SU-DHL-6 (cell line): ENCODE results near the gene AKAP6.

ENCODE experiments used
- H2AFZ ChIP-seq: fragments of 200-600 bp; sonication (generic); 2 replicates; pipeline ENCODE4 v1.6.1; 2014; ENCODE audit warnings: low read depth, mild to moderate bottlenecking, moderate library complexity, mixed read lengths, antibody characterized with exemption, low read length; ENCODE audit not compliant: severe bottlenecking
- H3F3A ChIP-seq: fragments of 200-600 bp; shearing (Covaris generic); 2 replicates; pipeline ENCODE4 v1.6.0; 2016; ENCODE audit warnings: antibody characterized with exemption, mild to moderate bottlenecking; ENCODE audit not compliant: insufficient read depth
- H3K27ac ChIP-seq: fragments of 200-600 bp; sonication (generic); 2 replicates; pipeline ENCODE4 v1.5.1; 2016; ENCODE audit warnings: low read depth, mild to moderate bottlenecking, low read length, moderate library complexity, mixed read lengths
- H3K27me3 ChIP-seq: fragments of 200-600 bp; sonication (generic), shearing (Covaris generic); 2 replicates; pipeline ENCODE4 v1.6.0; 2014; ENCODE audit warnings: mild to moderate bottlenecking, low read length
- H3K36me3 ChIP-seq: fragments of 200-600 bp; sonication (generic); 2 replicates; pipeline ENCODE4 v1.6.1; 2014; ENCODE audit warnings: mild to moderate bottlenecking, low read length, mixed read lengths
- H3K4me2 ChIP-seq: fragments of 300-600, 200-600 bp; shearing (Covaris generic), sonication (generic); 2 replicates; pipeline ENCODE4 v1.6.0; 2014; ENCODE audit warnings: low read length, low read depth, mild to moderate bottlenecking; ENCODE audit not compliant: poor library complexity, severe bottlenecking
- H3K4me3 ChIP-seq: fragments of 200-600 bp; sonication (generic); 2 replicates; pipeline ENCODE4 v1.5.1; 2014; ENCODE audit warnings: antibody characterized with exemption, low read length, mild to moderate bottlenecking, mixed read lengths; ENCODE audit not compliant: insufficient read depth, poor library complexity, severe bottlenecking
- H3K79me2 ChIP-seq: fragments of 200-600 bp; sonication (generic); 2 replicates; pipeline ENCODE4 v1.6.1; 2014; ENCODE audit warnings: mild to moderate bottlenecking, low read length, moderate library complexity; ENCODE audit not compliant: insufficient read depth
- H3K9ac ChIP-seq: fragments of 200-600 bp; sonication (generic); 2 replicates; pipeline ENCODE4 v1.7.0; 2014; ENCODE audit warnings: mild to moderate bottlenecking, low read length
- H3K9me2 ChIP-seq: fragments of 200-600 bp; sonication (generic); replicated peaks from 2 replicates; pipeline ENCODE4 v1.6.1; 2014; ENCODE audit warnings: low read length; ENCODE audit not compliant: insufficient read depth
- H3K9me3 ChIP-seq: fragments of 200-600 bp; sonication (generic); 2 replicates; pipeline ENCODE4 v1.6.1; 2014; ENCODE audit warnings: low read length, mixed read lengths; ENCODE audit not compliant: insufficient read depth
- H4K20me1 ChIP-seq: fragments of 200-600 bp; sonication (generic); 2 replicates; pipeline ENCODE4 v1.6.1; 2014; ENCODE audit warnings: low read depth, mild to moderate bottlenecking, antibody characterized with exemption, low read length, moderate library complexity, mixed read lengths
- CTCF ChIP-seq: fragments of 200-600 bp; sonication (generic); IDR thresholded peaks from one replicate; pipeline ENCODE4 v1.5.1; 2017; ENCODE audit warnings: antibody characterized with exemption, mild to moderate bottlenecking, low read length, moderate library complexity; ENCODE audit not compliant: insufficient read depth, poor library complexity, severe bottlenecking
- EZH2phosphoT487 ChIP-seq: fragments of 200-600 bp; sonication (generic), shearing (Covaris generic); conservative IDR thresholded peaks from 2 replicates; pipeline ENCODE4 v1.6.1; 2018; ENCODE audit warnings: mild to moderate bottlenecking, antibody characterized with exemption, low read length, moderate library complexity, mixed read lengths

The AKAP6 gene

GRCh38 chr14:32450919-32451675 lies 122.0 kb downstream of the AKAP6 start:
- no peaks in the 10 kb centered on the region for H3K9me2 ChIP-seq
- H3K27me3 ChIP-seq, result no peaks in the 10 kb centered on the region
- H4K20me1 ChIP-seq, result no peaks in the 10 kb centered on the region
- TF ChIP-seq EZH2phosphoT487 (no peak), CTCF (no peak)
- no peaks in the 10 kb centered on the region for H3K36me3 ChIP-seq
- no peak overlapping the region for H3K27ac ChIP-seq
- H3K4me3 ChIP-seq, result no peak overlapping the region
- H3F3A ChIP-seq, result no peaks in the 10 kb centered on the region
- no peak overlapping the region for H3K9ac ChIP-seq
- no peaks in the 10 kb centered on the region for H3K9me3 ChIP-seq
- no peak overlapping the region for H2AFZ ChIP-seq
- no peaks in the 10 kb centered on the region for H3K79me2 ChIP-seq
- no peak overlapping the region for H3K4me2 ChIP-seq

- TF ChIP-seq EZH2phosphoT487 (no peak), CTCF (no peak)
- no peak overlapping the region for H3K27ac ChIP-seq
- H3K4me2 ChIP-seq, result no peak overlapping the region
- H3F3A ChIP-seq, result no peaks in the 10 kb centered on the region
- H3K4me3 ChIP-seq, result no peak overlapping the region
- H2AFZ ChIP-seq, result no peak overlapping the region
- no peaks in the 10 kb centered on the region for H3K27me3 ChIP-seq
- H4K20me1 ChIP-seq, result no peaks in the 10 kb centered on the region
- no peaks in the 10 kb centered on the region for H3K36me3 ChIP-seq
- no peaks in the 10 kb centered on the region for H3K9me2 ChIP-seq
- no peaks in the 10 kb centered on the region for H3K9me3 ChIP-seq
- no peaks in the 10 kb centered on the region for H3K79me2 ChIP-seq
- no peak overlapping the region for H3K9ac ChIP-seq
These were observed 125.0 kb downstream of the AKAP6 start for GRCh38 chr14:32453857-32454810.

GRCh38 chr14:32457213-32457920 lies 128.3 kb downstream of the AKAP6 start:
- H3K9ac ChIP-seq, result no peak overlapping the region
- H3K79me2 ChIP-seq, result no peaks in the 10 kb centered on the region
- H2AFZ ChIP-seq, result no peak overlapping the region
- no peak overlapping the region for H3K27ac ChIP-seq
- no peaks in the 10 kb centered on the region for H3K9me3 ChIP-seq
- H3K36me3 ChIP-seq, result no peaks in the 10 kb centered on the region
- no peaks in the 10 kb centered on the region for H4K20me1 ChIP-seq
- TF ChIP-seq CTCF (no peak), EZH2phosphoT487 (no peak)
- no peaks in the 10 kb centered on the region for H3K9me2 ChIP-seq
- no peak overlapping the region for H3K4me2 ChIP-seq
- H3K4me3 ChIP-seq, result no peak overlapping the region
- no peaks in the 10 kb centered on the region for H3K27me3 ChIP-seq
- no peaks in the 10 kb centered on the region for H3F3A ChIP-seq
